PC-9 (cell line): Measurements from ENCODE around the gene TEDC2.

ENCODE experiments used
- EZH2 ChIP-seq: fragments of 200-600 bp; sonication (generic); IDR thresholded peaks from 2 replicates; pipeline ENCODE4 v1.8.0; 2017; ENCODE audit warnings: antibody characterized with exemption, low read depth
- TF ChIP-seq, protein P1 (sequence below): fragments of 200-600 bp; sonication (generic); conservative IDR thresholded peaks from 2 replicates; pipeline ENCODE4 v1.6.1; 2017; ENCODE audit warnings: mixed run types, antibody characterized with exemption, mild to moderate bottlenecking, moderate library complexity

DNA sequence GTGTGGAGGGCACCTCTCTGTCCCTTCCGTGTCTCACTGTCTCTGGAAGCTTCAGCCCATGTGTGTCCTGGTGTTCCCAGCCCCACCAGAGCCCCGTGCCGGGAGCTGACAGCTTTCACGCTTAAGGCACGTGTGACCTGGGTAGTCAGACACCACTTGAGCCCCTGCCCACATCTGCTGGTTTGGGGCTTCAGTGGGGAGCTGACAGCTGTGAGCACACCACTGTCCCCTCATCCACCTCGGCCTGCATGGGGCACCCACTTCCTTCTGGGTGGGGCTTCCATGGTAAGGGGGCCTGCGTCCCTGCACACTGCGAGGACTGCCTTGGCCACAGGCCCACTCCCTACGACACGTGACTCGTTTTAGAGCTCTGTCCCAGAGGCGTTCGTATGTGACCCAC is 2.6 kb upstream of the TEDC2 start:
- TF ChIP-seq, protein P1, sequence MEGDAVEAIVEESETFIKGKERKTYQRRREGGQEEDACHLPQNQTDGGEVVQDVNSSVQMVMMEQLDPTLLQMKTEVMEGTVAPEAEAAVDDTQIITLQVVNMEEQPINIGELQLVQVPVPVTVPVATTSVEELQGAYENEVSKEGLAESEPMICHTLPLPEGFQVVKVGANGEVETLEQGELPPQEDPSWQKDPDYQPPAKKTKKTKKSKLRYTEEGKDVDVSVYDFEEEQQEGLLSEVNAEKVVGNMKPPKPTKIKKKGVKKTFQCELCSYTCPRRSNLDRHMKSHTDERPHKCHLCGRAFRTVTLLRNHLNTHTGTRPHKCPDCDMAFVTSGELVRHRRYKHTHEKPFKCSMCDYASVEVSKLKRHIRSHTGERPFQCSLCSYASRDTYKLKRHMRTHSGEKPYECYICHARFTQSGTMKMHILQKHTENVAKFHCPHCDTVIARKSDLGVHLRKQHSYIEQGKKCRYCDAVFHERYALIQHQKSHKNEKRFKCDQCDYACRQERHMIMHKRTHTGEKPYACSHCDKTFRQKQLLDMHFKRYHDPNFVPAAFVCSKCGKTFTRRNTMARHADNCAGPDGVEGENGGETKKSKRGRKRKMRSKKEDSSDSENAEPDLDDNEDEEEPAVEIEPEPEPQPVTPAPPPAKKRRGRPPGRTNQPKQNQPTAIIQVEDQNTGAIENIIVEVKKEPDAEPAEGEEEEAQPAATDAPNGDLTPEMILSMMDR = no peak
- TF ChIP-seq EZH2 = no peak
